H9 (cell line): ENCODE results near the gene PHACTR1. TPM values are rescaled to one million over a fixed set of nuclear protein-coding genes. Genes with fewer than 3 reads are reported as not detected.

Source experiments
- DNase-seq: peaks from one replicate; pipeline ENCODE4 v3.0.0-alpha.2; 2017
- H2AFZ ChIP-seq: one replicate; pipeline ENCODE4 v1.6.1; 2013; ENCODE audit warnings: mild to moderate bottlenecking, low read length, control low read depth, moderate library complexity
- H2AK5ac ChIP-seq: 2 replicates; pipeline ENCODE4 v1.6.1; 2013; ENCODE audit warnings: low read length, control low read depth, mixed read lengths; ENCODE audit not compliant: insufficient read length
- H2BK120ac ChIP-seq: one replicate; pipeline ENCODE4 v1.6.1; 2013; ENCODE audit warnings: low read depth, mild to moderate bottlenecking, low read length, control low read depth, inconsistent platforms; ENCODE audit not compliant: poor library complexity, severe bottlenecking
- H2BK12ac ChIP-seq: 2 replicates; pipeline ENCODE4 v1.6.1; 2013; ENCODE audit warnings: low read length, control low read depth, mixed read lengths, low read depth; ENCODE audit not compliant: insufficient read length
- H2BK15ac ChIP-seq: 2 replicates; pipeline ENCODE4 v1.6.1; 2013; ENCODE audit warnings: low read depth, low read length, control low read depth
- H2BK20ac ChIP-seq: one replicate; pipeline ENCODE4 v1.6.1; 2013; ENCODE audit warnings: low read depth, mild to moderate bottlenecking, low read length, control low read depth, inconsistent platforms; ENCODE audit not compliant: poor library complexity, severe bottlenecking
- H2BK5ac ChIP-seq: 2 replicates; pipeline ENCODE4 v1.6.1; 2013; ENCODE audit warnings: low read length, control low read depth, mixed read lengths; ENCODE audit not compliant: insufficient read length
- H3K14ac ChIP-seq: 2 replicates; pipeline ENCODE4 v1.6.1; 2013; ENCODE audit warnings: low read length, control low read depth; ENCODE audit not compliant: insufficient read depth
- H3K18ac ChIP-seq: 2 replicates; pipeline ENCODE4 v1.6.1; 2013; ENCODE audit warnings: low read depth, mild to moderate bottlenecking, mixed read lengths, low read length, control low read depth; ENCODE audit not compliant: insufficient read length
- H3K23ac ChIP-seq: 2 replicates; pipeline ENCODE4 v1.6.1; 2013; ENCODE audit warnings: low read length, control low read depth, mixed read lengths, low read depth; ENCODE audit not compliant: insufficient read length
- H3K23me2 ChIP-seq: 2 replicates; pipeline ENCODE4 v1.6.1; 2013; ENCODE audit warnings: low read depth, mild to moderate bottlenecking, mixed read lengths, low read length, control low read depth; ENCODE audit not compliant: insufficient read length, poor library complexity, severe bottlenecking
- H3K27ac ChIP-seq: 2 replicates; pipeline ENCODE4 v1.5.1; 2013; ENCODE audit warnings: low read length, control low read depth, mixed read lengths, low read depth; ENCODE audit not compliant: insufficient read length
- H3K27me3 ChIP-seq: 2 replicates; pipeline ENCODE4 v1.6.1; 2013; ENCODE audit warnings: low read length, control low read depth, inconsistent platforms; ENCODE audit not compliant: insufficient read depth
- H3K4ac ChIP-seq: 2 replicates; pipeline ENCODE4 v1.6.1; 2013; ENCODE audit warnings: low read depth, mild to moderate bottlenecking, control low read depth, inconsistent platforms, low read length, moderate library complexity
- H3K4me1 ChIP-seq: 2 replicates; pipeline ENCODE4 v1.6.1; 2013; ENCODE audit warnings: low read length, control low read depth, inconsistent platforms; ENCODE audit not compliant: insufficient read depth
- H3K4me2 ChIP-seq: 2 replicates; pipeline ENCODE4 v1.6.1; 2013; ENCODE audit warnings: low read length, control low read depth, mixed read lengths; ENCODE audit not compliant: insufficient read length, insufficient read depth
- H3K56ac ChIP-seq: 2 replicates; pipeline ENCODE4 v1.6.1; 2013; ENCODE audit warnings: low read depth, mild to moderate bottlenecking, mixed read lengths, low read length, control low read depth; ENCODE audit not compliant: insufficient read length
- H3K79me1 ChIP-seq: 2 replicates; pipeline ENCODE4 v1.6.1; 2013; ENCODE audit warnings: low read depth, mild to moderate bottlenecking, moderate library complexity, low read length, control low read depth, inconsistent platforms; ENCODE audit not compliant: insufficient read depth, poor library complexity, severe bottlenecking
- H3K79me2 ChIP-seq: 2 replicates; pipeline ENCODE4 v1.6.1; 2013; ENCODE audit warnings: low read length, control low read depth, inconsistent platforms; ENCODE audit not compliant: insufficient read depth
- H3K9ac ChIP-seq: 2 replicates; pipeline ENCODE4 v1.6.1; 2013; ENCODE audit warnings: low read length, control low read depth, mixed read lengths; ENCODE audit not compliant: insufficient read length; ENCODE audit errors: extremely low read depth
- H3K9me3 ChIP-seq: one replicate; pipeline ENCODE4 v1.6.1; 2013; ENCODE audit warnings: low read depth, low read length, inconsistent platforms; ENCODE audit not compliant: control insufficient read depth
- H3T11ph ChIP-seq: one replicate; pipeline ENCODE4 v1.6.1; 2013; ENCODE audit warnings: mild to moderate bottlenecking, low read length, control low read depth, inconsistent platforms
- H4K20me1 ChIP-seq: one replicate; pipeline ENCODE4 v1.6.1; 2013; ENCODE audit not compliant: control insufficient read depth, insufficient read length, insufficient read depth
- H4K5ac ChIP-seq: 2 replicates; pipeline ENCODE4 v1.6.1; 2013; ENCODE audit warnings: low read depth, mild to moderate bottlenecking, mixed read lengths, low read length, control low read depth; ENCODE audit not compliant: insufficient read length
- H4K8ac ChIP-seq: replicated peaks from 2 replicates; pipeline ENCODE4 v1.6.1; 2013; ENCODE audit warnings: low read length, control low read depth, mixed read lengths, low read depth; ENCODE audit not compliant: insufficient read length
- H4K91ac ChIP-seq: 2 replicates; pipeline ENCODE4 v1.6.1; 2013; ENCODE audit warnings: low read depth, mild to moderate bottlenecking, moderate library complexity, mixed read lengths, low read length, control low read depth; ENCODE audit not compliant: insufficient read length
- H3K27ac Mint-ChIP-seq, 3 experiments: 2 replicates in 2 of 3; 3 replicates in 1 of 3; pipeline ENCODE4 v1.8.0; 2020 to 2021; ENCODE audit warnings: mixed read lengths in 3 of 3, mild to moderate bottlenecking in 1 of 3, moderate library complexity in 1 of 3
- H3K27me3 Mint-ChIP-seq: 2 replicates; pipeline ENCODE4 v1.8.0; 2021; ENCODE audit warnings: low read depth, mild to moderate bottlenecking, moderate library complexity, mixed read lengths
- H3K36me3 Mint-ChIP-seq, 3 experiments: 2 replicates in 2 of 3; 3 replicates in 1 of 3; pipeline ENCODE4 v1.8.0; 2020 to 2021; ENCODE audit warnings: low read depth in 3 of 3, mixed read lengths in 3 of 3; ENCODE audit not compliant: insufficient read depth in 1 of 3
- H3K4me1 Mint-ChIP-seq, 2 experiments: 2 replicates each; pipeline ENCODE4 v1.8.0; 2020; ENCODE audit warnings: mixed read lengths in 2 of 2
- H3K4me3 Mint-ChIP-seq, 2 experiments: 2 replicates in 1 of 2; 3 replicates in 1 of 2; pipeline ENCODE4 v1.8.0; 2020 to 2021; ENCODE audit warnings: mild to moderate bottlenecking in 2 of 2, mixed read lengths in 2 of 2, moderate library complexity in 1 of 2
- H3K9me3 Mint-ChIP-seq, 2 experiments: 2 replicates in 1 of 2; 3 replicates in 1 of 2; pipeline ENCODE4 v1.8.0; 2020; ENCODE audit warnings: mild to moderate bottlenecking in 2 of 2, mixed read lengths in 2 of 2, moderate library complexity in 1 of 2
- WGBS: extraction: QIAGEN DNeasy Blood & Tissue Kit; methylation state at CpG from one replicate; pipeline ENCODE4 v1.1.7; 2013; ENCODE audit warnings: missing lambda C conversion rate, low lambda C conversion rate, mixed read lengths; ENCODE audit not compliant: insufficient read length; ENCODE audit errors: extremely low coverage; 5-methylcytosine and 5-hydroxymethylcytosine counted together
- total RNA-seq: library from RNA; stranded (reverse); gene quantifications from 2 replicates; pipeline ENCODE4 v1.2.1, GENCODE V29; 2021
- TF ChIP-seq, protein P1 (sequence below): fragments of 200-600 bp; sonication (generic); conservative IDR thresholded peaks from 3 replicates; pipeline ENCODE4 v1.8.0; 2021; ENCODE audit warnings: antibody characterized with exemption, mild to moderate bottlenecking

The PHACTR1 gene
- total RNA-seq, 1 experiment from 2014 or later = 15.9 TPM

- Histone ChIP-seq H2BK12ac (no peak overlapping the region), H3K23me2 (no peaks in the 10 kb centered on the region), H3K23ac (no peak overlapping the region), H2BK120ac (no peak overlapping the region), H3K14ac (no peak overlapping the region), H4K91ac (no peak overlapping the region), H4K20me1 (no peaks in the 10 kb centered on the region), H2BK15ac (no peak overlapping the region), H3K4me2 (no peak overlapping the region), H3K27ac (no peak overlapping the region), H2BK20ac (no peak overlapping the region), H4K8ac (no peak overlapping the region), H3T11ph (no peak overlapping the region), H2BK5ac (no peak overlapping the region), H3K9ac (no peak overlapping the region), H2AK5ac (no peak overlapping the region), H3K79me1 (no peaks in the 10 kb centered on the region), H3K4ac (no peak overlapping the region), H3K56ac (no peak overlapping the region), H3K27me3 (no peaks in the 10 kb centered on the region), H3K4me1 (no peaks in the 10 kb centered on the region), H4K5ac (no peak overlapping the region), H3K9me3 (no peaks in the 10 kb centered on the region), H2AFZ (no peak overlapping the region), H3K79me2 (no peaks in the 10 kb centered on the region), H3K18ac (no peak overlapping the region)
- Mint-ChIP-seq H3K27ac (no peak overlapping the region), H3K4me1 (no peaks in the 10 kb centered on the region; a peak in 1 of 4 replicates), H3K27me3 (no peaks in the 10 kb centered on the region), H3K36me3 (no peaks in the 10 kb centered on the region), H3K9me3 (no peaks in the 10 kb centered on the region), H3K4me3 (no peak overlapping the region)
- no CpG with 5 or more reads among the region's 1 CpG for WGBS
- no peak for DNase-seq
- TF ChIP-seq, protein P1, sequence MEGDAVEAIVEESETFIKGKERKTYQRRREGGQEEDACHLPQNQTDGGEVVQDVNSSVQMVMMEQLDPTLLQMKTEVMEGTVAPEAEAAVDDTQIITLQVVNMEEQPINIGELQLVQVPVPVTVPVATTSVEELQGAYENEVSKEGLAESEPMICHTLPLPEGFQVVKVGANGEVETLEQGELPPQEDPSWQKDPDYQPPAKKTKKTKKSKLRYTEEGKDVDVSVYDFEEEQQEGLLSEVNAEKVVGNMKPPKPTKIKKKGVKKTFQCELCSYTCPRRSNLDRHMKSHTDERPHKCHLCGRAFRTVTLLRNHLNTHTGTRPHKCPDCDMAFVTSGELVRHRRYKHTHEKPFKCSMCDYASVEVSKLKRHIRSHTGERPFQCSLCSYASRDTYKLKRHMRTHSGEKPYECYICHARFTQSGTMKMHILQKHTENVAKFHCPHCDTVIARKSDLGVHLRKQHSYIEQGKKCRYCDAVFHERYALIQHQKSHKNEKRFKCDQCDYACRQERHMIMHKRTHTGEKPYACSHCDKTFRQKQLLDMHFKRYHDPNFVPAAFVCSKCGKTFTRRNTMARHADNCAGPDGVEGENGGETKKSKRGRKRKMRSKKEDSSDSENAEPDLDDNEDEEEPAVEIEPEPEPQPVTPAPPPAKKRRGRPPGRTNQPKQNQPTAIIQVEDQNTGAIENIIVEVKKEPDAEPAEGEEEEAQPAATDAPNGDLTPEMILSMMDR = no peak
Measured at GRCh38 chr6:13033145-13033544, 316.6 kb downstream of the PHACTR1 start.
